HCT116 (cell line): ENCODE results near the gene APBA2.

Experiments used
- EGR1 ChIP-seq: IDR thresholded peaks from 2 replicates; pipeline ENCODE4 v1.6.1; 2012; ENCODE audit warnings: low read depth
- EZH2 ChIP-seq: fragments of 200-600 bp; sonication (generic); IDR thresholded peaks from 2 replicates; pipeline ENCODE4 v1.6.1; 2017; ENCODE audit warnings: antibody characterized with exemption, mixed run types
- EZH2phosphoT487 ChIP-seq: fragments of 200-600 bp; IDR thresholded peaks from 2 replicates; pipeline ENCODE4 v1.6.1; 2018; ENCODE audit warnings: antibody characterized with exemption, borderline replicate concordance
- POLR2A ChIP-seq: IDR thresholded peaks from 2 replicates; pipeline ENCODE4 v1.7.0; 2011; ENCODE audit warnings: borderline replicate concordance; ENCODE audit not compliant: insufficient read depth, insufficient read length; ENCODE audit errors: extremely low read depth
- POLR2AphosphoS5 ChIP-seq: IDR thresholded peaks from 2 replicates; pipeline ENCODE4 v1.6.1; 2011; ENCODE audit warnings: mild to moderate bottlenecking, low read depth, low read length, moderate library complexity
- RAD21 ChIP-seq: IDR thresholded peaks from 2 replicates; pipeline ENCODE4 v1.6.1; 2012; ENCODE audit warnings: low read depth, mild to moderate bottlenecking
- SP1 ChIP-seq: IDR thresholded peaks from 2 replicates; pipeline ENCODE4 v1.6.1; 2012; ENCODE audit warnings: low read depth
- SRF ChIP-seq: IDR thresholded peaks from 2 replicates; pipeline ENCODE4 v1.6.1; 2012; ENCODE audit warnings: low read depth
- YY1 ChIP-seq: IDR thresholded peaks from 2 replicates; pipeline ENCODE4 v1.6.1; 2011; ENCODE audit warnings: low read length, low read depth, moderate library complexity, mild to moderate bottlenecking; ENCODE audit not compliant: insufficient replicate concordance; ENCODE audit errors: extremely low read depth
- TF ChIP-seq, protein P1 (sequence below), 3 experiments: fragments of 200-600 bp in 1 of 3; sonication (generic) in 1 of 3; IDR thresholded peaks in 2 of 3; conservative IDR thresholded peaks in 1 of 3; 2 replicates each; pipeline ENCODE4 v1.5.1; 2012 to 2017; ENCODE audit warnings: low read depth in 2 of 3, low read length in 2 of 3, antibody characterized with exemption in 1 of 3, borderline replicate concordance in 1 of 3, control low read depth in 1 of 3, mild to moderate bottlenecking in 1 of 3, mixed read lengths in 1 of 3, mixed run types in 1 of 3, moderate library complexity in 1 of 3; ENCODE audit not compliant: insufficient read depth in 1 of 3
- TF ChIP-seq, protein P2 (sequence below): IDR thresholded peaks from 2 replicates; pipeline ENCODE4 v1.6.1; 2012; ENCODE audit warnings: low read depth
- TF ChIP-seq, protein P3 (sequence below): IDR thresholded peaks from 2 replicates; pipeline ENCODE4 v1.6.1; 2011; ENCODE audit warnings: mild to moderate bottlenecking, low read length, moderate library complexity; ENCODE audit not compliant: insufficient replicate concordance; ENCODE audit errors: extremely low read depth
- TF ChIP-seq, protein P4 (sequence below): IDR thresholded peaks from 2 replicates; pipeline ENCODE4 v1.6.1; 2012

DNA sequence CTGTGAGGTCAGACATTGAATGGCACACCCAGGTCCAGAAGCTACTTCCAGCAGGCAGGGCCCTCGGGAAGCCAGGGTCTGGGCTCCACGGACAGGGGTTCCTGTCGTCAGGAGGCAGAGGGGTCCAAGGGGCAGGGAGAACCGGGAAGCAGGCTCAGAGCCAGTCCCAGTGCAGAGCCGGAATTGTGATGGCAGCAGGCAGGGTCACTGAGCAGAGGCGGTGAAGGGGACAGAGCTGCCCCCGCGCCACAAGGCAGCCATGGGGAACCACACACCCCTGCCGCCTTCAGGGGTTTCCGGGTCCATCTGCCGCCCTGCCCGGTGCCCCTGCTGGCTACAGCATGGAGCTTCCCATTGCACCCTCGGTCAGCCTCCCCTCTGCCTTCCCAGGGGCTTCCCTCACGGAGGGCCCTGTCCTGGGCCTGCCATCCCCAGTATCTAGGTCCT, 247.0 kb downstream of the APBA2 start:
- TF ChIP-seq, protein P1, sequence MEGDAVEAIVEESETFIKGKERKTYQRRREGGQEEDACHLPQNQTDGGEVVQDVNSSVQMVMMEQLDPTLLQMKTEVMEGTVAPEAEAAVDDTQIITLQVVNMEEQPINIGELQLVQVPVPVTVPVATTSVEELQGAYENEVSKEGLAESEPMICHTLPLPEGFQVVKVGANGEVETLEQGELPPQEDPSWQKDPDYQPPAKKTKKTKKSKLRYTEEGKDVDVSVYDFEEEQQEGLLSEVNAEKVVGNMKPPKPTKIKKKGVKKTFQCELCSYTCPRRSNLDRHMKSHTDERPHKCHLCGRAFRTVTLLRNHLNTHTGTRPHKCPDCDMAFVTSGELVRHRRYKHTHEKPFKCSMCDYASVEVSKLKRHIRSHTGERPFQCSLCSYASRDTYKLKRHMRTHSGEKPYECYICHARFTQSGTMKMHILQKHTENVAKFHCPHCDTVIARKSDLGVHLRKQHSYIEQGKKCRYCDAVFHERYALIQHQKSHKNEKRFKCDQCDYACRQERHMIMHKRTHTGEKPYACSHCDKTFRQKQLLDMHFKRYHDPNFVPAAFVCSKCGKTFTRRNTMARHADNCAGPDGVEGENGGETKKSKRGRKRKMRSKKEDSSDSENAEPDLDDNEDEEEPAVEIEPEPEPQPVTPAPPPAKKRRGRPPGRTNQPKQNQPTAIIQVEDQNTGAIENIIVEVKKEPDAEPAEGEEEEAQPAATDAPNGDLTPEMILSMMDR (IDR thresholded peaks at IDR 0.05 in 2 of 3, conservative IDR thresholded peaks at IDR 0.05 in 1 of 3; ENCODE audit: borderline replicate concordance in 1 of 3, insufficient read depth in 1 of 3, low read depth in 2 of 3, low read length in 2 of 3) = no peak
- TF ChIP-seq EZH2phosphoT487 (no peak), EGR1 (no peak), YY1 (no peak), POLR2A (no peak), POLR2AphosphoS5 (no peak), EZH2 (no peak), SP1 (no peak), RAD21 (no peak), SRF (no peak)
- TF ChIP-seq, protein P2, sequence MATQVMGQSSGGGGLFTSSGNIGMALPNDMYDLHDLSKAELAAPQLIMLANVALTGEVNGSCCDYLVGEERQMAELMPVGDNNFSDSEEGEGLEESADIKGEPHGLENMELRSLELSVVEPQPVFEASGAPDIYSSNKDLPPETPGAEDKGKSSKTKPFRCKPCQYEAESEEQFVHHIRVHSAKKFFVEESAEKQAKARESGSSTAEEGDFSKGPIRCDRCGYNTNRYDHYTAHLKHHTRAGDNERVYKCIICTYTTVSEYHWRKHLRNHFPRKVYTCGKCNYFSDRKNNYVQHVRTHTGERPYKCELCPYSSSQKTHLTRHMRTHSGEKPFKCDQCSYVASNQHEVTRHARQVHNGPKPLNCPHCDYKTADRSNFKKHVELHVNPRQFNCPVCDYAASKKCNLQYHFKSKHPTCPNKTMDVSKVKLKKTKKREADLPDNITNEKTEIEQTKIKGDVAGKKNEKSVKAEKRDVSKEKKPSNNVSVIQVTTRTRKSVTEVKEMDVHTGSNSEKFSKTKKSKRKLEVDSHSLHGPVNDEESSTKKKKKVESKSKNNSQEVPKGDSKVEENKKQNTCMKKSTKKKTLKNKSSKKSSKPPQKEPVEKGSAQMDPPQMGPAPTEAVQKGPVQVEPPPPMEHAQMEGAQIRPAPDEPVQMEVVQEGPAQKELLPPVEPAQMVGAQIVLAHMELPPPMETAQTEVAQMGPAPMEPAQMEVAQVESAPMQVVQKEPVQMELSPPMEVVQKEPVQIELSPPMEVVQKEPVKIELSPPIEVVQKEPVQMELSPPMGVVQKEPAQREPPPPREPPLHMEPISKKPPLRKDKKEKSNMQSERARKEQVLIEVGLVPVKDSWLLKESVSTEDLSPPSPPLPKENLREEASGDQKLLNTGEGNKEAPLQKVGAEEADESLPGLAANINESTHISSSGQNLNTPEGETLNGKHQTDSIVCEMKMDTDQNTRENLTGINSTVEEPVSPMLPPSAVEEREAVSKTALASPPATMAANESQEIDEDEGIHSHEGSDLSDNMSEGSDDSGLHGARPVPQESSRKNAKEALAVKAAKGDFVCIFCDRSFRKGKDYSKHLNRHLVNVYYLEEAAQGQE = no peak
- TF ChIP-seq, protein P3, sequence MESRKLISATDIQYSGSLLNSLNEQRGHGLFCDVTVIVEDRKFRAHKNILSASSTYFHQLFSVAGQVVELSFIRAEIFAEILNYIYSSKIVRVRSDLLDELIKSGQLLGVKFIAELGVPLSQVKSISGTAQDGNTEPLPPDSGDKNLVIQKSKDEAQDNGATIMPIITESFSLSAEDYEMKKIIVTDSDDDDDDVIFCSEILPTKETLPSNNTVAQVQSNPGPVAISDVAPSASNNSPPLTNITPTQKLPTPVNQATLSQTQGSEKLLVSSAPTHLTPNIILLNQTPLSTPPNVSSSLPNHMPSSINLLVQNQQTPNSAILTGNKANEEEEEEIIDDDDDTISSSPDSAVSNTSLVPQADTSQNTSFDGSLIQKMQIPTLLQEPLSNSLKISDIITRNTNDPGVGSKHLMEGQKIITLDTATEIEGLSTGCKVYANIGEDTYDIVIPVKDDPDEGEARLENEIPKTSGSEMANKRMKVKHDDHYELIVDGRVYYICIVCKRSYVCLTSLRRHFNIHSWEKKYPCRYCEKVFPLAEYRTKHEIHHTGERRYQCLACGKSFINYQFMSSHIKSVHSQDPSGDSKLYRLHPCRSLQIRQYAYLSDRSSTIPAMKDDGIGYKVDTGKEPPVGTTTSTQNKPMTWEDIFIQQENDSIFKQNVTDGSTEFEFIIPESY = no peak
- TF ChIP-seq, protein P4, sequence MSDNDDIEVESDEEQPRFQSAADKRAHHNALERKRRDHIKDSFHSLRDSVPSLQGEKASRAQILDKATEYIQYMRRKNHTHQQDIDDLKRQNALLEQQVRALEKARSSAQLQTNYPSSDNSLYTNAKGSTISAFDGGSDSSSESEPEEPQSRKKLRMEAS = no peak
